Heart left ventricle (tissue), 13 donors: ENCODE data around the gene LAMB2.

Experiments used
- POLR2A ChIP-seq, 2 donors: fragments of 450-650 bp; IDR thresholded peaks; one replicate each; pipeline ENCODE4 v1.6.1; 2017; ENCODE audit warnings: antibody characterized with exemption in 2 of 2, mild to moderate bottlenecking in 2 of 2, moderate library complexity in 2 of 2
- TF ChIP-seq, protein P1 (sequence below), 12 donors: fragments of 200-600 bp; sonication (generic) in 4 of 12; IDR thresholded peaks; one replicate each; pipeline versions ENCODE4 v1.5.0 to v1.8.0; 2018 to 2022; ENCODE audit warnings: antibody characterized with exemption in 12 of 12, mild to moderate bottlenecking in 5 of 12
- donor health status: ischemic (EF 13 %, LVEDD 7.1; RV severe dilation, severe dysfunction).
- donor health status: DM: no; HTN: yes; CAD: no.
- donor health status: DM: no; HTN: no; CAD: no.
- donor health status: ischemic (EF 25% LVEDD 6.9; RV normal size, moderate dysfunction).
- donor health status: ischemic (EF 25% LVEDD 5.7; RV mildly dilated, moderate dysfunction).
- donor health status: ischemic (EF 35%, LVEDD 5.7; RV mildly dilated, moderate dysfunction).
- donor health status: nonischemic (EF 11% LVEDD 7.7; RV severe dilation, severe dysfunction).
- donor health status: DM: yes; HTN: yes; CAD: no.
- donor health status: PGD.
- donor health status: ischemic (EF 29% LVEDD 5.4; RV normal size, mild dysfunction).
- donor health status: nonischemic (EF 23%, LVEDD 6.1; RV moderate dilation, normal function).

DNA sequence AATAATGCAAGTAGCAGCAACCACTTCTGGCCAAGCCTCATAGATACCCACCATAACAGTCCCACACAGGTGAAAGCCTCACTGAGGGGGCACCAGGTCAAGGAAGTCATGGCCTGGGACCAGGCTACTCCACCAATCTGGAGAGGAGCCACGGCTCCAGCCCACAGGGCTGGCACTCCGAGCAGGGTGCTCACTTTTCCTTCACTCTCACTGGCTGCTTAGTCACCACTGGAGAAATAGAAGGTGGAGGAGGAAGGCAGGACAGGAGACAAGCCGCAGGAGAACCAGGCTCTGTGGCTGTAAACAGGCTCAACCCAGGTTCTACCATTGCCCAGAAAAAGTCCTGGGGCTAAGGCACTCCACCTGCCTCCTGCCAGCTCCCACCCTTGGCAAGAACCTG lies 13.4 kb downstream of the LAMB2 start:
- TF ChIP-seq, protein P1, sequence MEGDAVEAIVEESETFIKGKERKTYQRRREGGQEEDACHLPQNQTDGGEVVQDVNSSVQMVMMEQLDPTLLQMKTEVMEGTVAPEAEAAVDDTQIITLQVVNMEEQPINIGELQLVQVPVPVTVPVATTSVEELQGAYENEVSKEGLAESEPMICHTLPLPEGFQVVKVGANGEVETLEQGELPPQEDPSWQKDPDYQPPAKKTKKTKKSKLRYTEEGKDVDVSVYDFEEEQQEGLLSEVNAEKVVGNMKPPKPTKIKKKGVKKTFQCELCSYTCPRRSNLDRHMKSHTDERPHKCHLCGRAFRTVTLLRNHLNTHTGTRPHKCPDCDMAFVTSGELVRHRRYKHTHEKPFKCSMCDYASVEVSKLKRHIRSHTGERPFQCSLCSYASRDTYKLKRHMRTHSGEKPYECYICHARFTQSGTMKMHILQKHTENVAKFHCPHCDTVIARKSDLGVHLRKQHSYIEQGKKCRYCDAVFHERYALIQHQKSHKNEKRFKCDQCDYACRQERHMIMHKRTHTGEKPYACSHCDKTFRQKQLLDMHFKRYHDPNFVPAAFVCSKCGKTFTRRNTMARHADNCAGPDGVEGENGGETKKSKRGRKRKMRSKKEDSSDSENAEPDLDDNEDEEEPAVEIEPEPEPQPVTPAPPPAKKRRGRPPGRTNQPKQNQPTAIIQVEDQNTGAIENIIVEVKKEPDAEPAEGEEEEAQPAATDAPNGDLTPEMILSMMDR (IDR thresholded peaks at IDR 0.05): no peak
- TF ChIP-seq POLR2A (IDR thresholded peaks at IDR 0.05): no peak
